Measurements from ENCODE around the gene LCE2C.
"Not testable (repeated sequence)": the region's sequence is repeated elsewhere in the genome, so short reads cannot be mapped to it uniquely, and the experiment has no call there.

The LCE2C gene, protein sequence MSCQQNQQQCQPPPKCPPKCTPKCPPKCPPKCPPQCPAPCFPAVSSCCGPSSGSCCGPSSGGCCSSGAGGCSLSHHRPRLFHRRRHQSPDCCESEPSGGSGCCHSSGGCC

DNA sequence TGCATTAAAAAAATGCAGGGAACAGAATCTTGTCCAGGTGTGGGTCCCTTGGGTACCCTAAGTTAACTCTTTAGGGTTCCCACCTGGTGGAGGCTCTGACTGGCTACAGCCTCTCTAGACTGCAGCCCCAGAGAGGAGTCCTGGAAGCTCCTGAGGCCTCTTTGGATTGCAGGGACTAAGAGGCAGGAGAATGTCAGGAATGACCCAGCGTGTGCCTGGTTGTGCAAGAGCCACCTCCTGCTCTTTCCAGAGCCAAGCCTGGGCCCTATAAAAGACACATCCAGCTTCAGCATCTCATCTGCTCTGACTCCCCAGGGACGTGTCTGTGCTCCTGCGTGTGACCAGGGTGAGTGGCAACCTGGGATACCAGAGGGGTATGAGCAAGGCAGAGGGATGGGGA is at the start of gene LCE2C:
LCE2C (plus strand) TSS at position 297 of the 400 bp plus-strand sequence. CDS start 737 bp downstream, outside the sequence.
- DNase-seq, result not testable (repeated sequence)

DNA sequence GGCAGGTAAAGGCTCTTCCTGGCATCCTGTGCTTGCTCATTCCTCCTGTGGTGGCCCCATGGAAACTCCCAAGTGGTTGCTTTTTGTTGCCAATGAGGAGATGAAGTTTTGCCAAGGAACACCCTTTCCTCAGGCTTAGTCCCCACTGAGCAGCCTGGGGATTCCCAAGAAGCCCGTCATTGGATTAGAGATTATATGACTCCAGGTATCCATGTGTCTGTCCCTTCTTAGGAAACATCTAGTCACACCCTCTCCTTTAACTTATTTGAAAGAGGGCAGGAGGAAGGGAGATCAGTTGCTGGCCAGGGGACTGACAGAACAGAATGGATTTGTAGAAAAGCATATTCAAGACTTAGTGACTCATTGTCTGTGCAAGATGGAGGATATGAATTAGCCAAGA is 48.3 kb upstream of the LCE2C start:
- DNase-seq, result no peak

DNA sequence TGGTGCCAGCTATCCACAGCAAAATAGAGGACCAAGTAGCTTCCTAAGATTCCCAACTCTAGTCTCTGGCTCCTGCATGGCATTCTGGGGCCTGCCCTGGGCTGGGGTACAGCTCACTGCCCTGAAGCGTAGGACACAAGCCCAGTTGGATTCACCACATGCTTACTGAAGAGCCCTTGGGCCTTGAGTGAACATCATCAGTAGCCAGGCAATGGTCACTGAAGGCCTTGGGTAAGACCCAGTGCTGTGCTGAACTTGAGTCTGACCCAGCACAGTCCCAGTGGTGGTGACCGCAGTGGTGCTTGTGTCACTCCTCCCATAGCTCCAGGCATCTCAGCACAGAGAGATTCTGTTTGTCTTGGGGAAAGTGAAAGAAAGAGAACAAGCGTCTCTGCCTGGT is 44.5 kb upstream of the LCE2C start:
- DNase-seq, result no peak

DNA sequence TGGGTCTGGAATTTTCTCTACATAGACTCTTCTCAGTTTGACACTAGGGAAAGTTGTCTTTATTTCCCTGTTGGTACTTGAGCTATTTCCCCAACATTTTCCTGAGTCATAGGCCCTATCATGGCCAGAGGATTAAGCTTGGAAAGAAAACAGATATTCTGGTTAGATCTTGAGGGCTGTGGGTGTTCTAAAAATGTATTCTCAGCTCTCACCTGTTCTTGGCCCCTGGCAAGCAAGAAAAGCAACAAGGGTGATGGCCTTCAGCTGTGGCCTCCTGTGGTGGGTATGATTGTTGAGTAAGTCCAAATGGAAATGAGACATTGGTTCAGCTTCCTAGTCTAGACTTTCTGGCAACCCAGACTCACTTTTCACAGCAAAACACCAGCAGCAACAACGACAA is 34.7 kb upstream of the LCE2C start:
- DNase-seq, result no peak

DNA sequence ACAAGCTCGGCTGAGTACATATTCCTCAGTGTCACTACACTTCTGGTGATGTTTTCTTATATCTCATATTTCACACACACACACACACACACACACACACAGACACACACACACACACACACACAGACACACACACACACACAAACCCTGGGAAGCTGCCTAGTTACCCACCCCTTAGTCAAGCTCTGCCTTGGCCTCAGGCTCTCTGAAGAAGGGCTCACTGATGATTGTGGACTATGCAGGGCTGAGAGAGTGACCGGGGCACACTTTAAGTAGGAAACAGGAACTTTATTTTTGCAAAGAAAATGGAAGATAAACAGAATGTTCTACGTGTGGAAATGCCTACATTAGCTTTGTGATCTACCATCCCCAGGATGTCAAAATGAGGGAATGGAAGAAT is 31.1 kb upstream of the LCE2C start:
- DNase-seq, result no peak

DNA sequence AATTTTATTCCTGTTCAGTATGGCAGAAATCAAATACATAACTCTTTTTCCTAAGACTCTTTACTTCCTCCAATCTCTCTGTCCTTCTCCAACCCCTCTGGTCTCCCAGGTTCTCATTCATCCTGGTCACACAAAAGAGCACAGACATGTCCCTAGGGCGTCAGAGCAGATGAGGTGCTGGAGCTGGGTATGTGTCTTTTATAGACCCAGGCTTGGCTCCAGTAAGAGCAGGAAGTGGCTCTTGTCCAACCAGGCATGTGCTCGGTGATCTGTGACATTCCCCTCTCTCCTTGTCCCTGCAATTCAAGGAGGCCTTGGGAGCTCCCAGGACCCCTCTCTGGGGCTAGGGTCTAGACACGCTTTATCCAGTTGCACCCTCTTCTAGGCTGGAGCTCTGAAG is 29.9 kb upstream of the LCE2C start:
- no peak for DNase-seq

DNA sequence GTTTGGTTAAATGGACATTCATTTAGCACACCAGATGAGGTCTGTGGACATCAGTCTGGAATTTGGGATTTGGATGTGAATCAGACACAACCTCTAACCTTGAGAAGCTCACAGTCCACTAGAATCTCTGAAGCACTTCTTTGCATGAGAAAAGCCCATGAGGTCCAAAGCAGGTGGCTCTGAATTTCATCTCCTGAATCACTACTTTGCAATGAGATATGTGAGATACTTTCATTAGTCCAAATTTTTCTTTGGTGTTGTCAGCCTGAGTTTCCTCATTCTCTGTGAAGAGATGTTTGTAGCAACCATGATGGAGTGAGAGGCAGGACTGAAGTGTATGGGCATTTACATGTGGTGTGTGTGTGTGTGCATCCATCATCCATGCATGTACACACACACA is 28.4 kb upstream of the LCE2C start:
- no peak for DNase-seq

DNA sequence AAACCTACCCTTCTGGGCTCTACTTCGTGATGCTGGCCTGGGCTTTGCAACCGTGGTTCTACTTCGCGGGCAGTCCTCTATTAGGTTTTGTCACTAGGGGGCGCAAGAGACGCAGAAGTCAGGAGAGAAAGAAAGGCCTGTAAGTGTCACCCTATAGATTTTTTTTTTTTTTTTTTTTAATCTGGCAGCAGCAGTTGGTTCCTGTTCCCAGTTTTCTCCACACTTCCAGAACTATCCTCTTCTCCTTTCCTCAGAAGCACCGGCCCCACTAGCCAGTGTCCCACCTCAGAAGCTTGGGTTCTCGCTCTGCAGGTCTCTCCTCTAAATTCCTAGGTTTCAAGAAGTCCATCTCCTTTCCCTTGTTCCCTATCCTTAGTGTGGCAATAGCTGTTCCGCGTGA is 21.0 kb upstream of the LCE2C start:
- peak in 2 of 6 experiments; percentile 2 to 9 for DNase-seq

DNA sequence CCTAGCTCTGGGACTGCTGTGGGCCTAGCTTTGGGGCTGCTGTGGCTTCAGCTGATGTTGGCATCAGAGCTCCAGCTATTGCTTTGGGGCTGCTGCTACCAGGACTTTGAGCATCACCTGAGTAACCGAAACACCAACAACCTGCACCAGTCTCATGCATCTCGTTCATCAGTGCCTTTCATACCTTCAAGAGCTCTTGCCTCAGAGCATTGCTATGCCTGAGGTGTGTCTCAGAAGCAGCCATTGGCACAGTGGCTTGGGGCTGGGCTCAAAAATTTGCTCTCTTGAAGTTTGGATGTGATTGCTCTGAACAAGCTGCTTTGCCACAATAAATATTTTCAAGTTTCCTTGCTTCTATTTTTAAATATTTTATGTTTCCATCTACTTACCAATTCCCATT is 18.6 kb upstream of the LCE2C start:
- DNase-seq, result no peak

DNA sequence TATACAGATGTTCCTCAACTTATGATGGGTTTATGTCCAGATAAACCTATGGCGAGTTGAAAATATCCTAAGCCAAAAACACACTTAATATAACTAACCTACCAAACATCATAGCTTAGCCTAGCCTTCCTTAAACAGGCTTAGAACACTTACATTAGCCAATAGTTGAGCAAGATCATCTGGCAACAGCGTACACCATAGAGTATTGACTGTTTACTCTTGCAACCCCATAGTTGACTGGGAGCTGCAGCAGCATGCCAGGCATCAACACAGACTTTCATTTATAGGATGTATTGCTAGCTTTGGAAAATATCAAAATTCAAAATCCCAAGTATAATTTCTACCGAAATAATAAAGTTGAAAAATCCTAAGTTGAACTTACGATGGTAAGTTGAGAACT is 17.4 kb upstream of the LCE2C start:
- no peak for DNase-seq

DNA sequence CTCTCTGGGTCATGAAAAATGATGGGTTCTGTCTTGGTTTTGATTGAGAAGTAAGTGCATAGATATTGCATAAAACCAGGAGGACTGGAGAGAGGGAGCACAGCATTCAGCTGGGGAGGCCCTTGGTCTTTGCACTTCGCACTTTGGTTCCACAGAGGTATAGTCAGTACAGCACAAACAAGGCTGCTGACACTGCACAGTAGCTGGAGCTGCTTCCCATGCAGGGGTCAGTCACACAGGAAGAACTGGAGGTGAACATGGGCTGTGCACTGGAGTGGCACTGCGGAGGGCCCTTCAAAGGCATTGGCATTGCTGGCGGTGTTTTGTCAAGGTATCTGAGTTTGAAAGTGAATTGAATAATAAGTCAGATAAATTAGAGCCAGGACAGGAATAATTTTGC is 16.4 kb upstream of the LCE2C start:
- DNase-seq, result no peak

DNA sequence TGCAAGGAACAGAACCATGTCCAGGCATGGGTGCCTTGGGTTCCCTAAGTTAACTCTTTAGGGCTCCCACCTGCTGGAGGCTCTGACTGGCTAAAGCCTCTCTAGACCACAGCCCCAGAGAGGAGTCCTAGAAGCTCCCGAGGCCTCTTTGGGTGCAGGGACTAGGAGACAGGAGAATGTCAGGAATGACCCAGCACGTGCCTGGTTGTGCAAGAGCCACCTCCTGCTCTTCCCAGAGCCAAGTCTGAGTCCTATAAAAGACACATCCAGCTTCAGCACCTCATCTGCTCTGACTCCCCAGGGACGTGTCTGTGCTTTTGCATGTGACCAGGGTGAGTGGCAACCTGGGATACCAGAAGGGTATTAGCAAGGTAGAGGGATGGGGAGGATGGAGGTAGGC is 12.0 kb upstream of the LCE2C start, which contains the start of gene LCE2D:
LCE2D (plus strand) TSS at position 283 of the 400 bp plus-strand sequence. CDS start 726 bp downstream, outside the sequence.
- no peak for DNase-seq

DNA sequence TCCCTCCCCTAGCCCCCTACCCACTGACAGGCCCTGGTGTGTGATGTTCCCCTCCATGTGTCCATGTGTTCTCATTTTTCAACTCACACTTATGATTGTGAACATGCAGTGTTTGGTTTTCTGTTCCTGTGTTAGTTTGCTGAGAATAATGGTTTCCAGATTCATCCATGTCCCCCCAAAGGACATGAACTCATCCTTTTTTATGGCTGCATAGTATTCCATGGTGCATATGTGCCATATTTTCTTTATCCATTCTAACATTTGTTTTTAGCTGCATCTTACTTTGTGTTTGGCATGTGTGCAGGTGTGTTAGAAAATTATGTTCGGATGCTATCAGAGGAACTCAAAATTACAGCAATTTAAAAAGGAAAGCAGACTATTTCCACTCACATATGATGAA is 8.9 kb upstream of the LCE2C start:
- not testable (repeated sequence) for DNase-seq

DNA sequence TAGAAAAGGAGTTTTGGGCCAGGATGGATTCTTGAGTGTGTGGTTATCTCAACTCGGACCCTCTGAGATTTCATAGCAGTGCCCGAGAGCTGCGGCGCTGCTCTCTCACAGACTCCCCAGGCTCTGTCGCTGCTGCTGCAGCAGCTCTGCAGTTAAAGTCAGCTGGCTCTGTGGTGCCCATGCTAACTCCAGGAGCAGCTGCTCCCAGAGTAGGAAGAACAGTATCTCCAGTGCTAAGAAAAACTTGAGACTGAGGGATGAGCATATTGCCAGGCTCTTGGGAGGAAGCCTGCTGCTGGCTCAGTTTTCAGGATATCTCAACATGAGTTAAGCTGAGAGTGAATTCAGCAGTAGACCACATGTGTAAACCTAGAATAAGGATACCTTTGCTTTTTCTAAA is 7.4 kb upstream of the LCE2C start:
- DNase-seq, result no peak

DNA sequence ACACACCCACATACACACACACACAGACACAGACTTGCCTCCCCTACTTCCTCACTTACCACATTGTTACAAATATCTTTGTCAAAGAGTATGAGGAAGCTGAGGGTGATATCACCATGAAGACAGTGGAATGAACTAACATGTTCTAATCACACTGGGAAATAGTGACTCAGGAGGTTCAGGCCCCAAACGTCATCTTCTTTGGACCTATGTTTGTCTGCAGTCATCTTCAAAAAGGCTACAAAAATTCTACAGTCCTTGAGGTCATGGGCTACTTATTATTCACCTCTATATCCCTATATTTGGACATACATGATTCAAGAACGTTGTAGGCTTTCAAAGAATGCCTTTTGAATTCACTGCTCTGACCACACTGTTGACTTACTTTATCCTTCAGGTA is 2.1 kb upstream of the LCE2C start:
- no peak for DNase-seq

DNA sequence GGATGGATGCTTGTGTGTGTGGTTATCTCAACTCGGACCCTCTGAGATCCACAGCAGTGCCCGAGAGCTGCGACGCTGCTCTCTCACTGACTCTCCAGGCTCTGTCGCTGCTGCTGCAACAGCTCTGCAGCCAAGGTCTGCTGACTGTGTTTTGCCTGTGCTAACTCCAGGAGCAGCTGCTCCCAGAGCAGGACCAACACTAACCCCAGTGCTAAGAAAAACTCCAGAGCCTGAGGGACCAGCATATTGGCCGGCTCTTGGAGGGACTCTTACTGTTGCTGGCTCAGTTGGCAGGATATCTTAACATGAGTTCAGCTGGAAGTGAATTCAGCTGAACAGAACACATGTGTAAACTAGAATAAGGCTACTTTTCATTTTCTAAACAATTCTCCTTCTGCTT is 4.4 kb downstream of the LCE2C start:
- DNase-seq, result no peak

DNA sequence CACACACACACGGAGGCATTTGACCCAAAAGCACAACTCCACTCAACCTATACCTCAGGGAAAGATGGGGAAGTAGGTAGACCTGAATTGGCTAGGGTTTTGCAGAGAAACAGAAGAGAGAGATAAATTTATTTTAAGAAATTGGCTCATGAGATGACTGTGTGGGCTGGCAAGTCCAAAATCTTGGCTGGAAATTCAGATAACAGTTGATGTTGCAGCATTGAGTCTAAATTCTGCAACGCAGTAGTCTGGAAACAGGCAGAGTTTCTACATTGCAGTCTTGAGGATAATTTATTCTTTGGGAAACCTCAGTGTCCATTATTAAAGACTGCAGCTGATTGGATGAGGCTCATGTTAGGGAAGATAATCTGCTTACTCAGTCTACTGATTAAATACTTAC is 6.5 kb downstream of the LCE2C start:
- DNase-seq, result no peak

DNA sequence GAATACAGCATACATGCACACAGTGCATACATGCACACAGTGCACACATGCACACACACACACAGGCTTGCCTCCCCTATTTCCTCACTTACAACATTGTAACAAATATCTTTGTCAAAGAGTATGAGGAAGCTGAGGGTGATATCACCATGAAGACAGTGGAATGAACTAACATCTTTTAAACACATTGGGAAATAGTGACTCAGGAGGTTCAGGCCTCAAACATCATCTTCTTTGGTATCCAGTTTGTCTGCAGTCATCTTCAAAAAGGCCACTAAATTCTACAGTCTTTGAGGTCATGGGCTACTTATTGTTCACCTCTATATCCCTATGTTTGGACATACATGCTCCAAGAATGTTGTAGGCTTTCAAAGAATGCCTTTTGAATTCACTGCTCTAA is 8.8 kb downstream of the LCE2C start:
- no peak for DNase-seq

DNA sequence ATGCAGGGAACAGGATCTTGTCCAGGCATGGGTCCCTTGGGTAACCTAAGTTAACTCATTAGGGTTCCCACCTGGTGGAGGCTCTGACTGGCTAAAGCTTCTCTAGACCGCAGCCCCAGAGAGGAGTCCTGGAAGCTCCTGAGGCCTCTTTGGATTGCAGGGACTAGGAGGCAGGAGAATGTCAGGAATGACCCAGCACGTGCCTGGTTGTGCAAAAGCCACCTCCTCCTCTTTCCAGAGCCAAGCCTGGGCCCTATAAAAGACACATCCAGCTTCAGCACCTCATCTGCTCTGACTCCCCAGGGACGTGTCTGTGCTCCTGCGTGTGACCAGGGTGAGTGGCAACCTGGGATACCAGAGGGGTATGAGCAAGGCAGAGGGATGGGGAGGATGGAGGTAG is 10.7 kb downstream of the LCE2C start, which contains the start of gene LCE2B:
LCE2B (plus strand) TSS at position 301 of the 400 bp plus-strand sequence. CDS start 721 bp downstream, outside the sequence.
- not testable (repeated sequence) for DNase-seq

DNA sequence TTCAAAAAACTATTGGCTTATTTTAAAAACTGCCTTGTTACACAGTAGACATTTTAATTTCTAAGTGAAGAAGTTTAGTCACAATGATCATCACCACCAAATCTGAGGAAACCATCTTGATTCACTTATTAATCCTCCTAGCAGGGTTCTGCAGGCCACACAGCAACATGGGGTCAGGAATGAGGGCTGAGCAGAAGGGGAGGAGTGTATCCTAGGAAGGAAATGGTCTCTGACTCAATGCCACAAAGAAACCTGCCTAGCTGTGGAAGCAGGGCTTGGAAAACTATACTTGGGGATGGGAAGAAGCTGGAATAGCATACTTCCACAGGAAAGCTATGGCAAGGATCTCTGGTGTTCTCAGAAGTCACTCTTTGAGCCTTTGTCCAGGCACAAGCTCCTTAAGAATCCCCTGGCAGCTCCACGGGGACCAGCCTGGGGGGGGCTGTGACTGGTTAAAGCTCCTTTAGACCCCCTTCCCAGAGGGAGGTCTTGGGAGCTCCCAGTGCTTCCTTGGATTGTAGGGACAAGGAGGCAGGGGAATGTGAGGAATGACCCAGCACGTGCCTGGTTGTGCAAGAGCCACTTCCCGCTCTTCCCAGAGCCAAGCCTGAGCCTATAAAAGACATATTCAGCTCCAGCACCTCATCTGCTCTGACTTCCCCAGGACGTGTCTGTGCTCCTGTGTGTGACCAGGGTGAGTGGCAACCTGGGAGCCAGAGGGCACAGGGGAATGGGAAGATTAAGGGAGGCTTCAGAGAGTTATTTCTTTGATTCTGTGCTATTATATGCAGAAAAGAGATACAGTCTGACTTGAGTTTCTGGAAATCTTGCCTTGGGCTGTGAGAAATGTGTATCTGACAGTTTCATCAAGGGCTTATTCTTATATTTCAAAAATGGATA is 22.9 kb downstream of the LCE2C start, which contains the start of gene LCE2A:
LCE2A (plus strand) TSS at position 645 of the 900 bp plus-strand sequence. CDS start 557 bp downstream, outside the sequence.
- no peak for DNase-seq

DNA sequence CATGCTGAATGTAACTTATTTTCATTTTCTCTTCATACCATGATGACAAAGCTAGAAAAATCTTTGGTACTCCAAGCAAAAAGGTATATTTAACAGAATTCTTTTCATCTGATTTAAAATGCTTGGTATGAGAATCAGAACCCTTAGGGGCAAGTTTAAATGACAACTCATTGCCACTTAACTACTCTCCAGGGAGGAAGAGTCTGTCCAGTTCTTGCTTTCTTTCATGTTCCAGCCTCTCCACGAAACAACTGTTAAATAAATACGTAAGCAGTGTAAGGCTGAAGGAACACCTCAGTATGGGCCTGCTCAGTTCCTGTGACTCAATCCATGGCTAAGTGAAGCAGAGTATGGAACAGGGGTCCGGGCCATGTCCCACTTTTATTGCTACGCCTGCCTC is 24.7 kb downstream of the LCE2C start:
- no peak for DNase-seq

DNA sequence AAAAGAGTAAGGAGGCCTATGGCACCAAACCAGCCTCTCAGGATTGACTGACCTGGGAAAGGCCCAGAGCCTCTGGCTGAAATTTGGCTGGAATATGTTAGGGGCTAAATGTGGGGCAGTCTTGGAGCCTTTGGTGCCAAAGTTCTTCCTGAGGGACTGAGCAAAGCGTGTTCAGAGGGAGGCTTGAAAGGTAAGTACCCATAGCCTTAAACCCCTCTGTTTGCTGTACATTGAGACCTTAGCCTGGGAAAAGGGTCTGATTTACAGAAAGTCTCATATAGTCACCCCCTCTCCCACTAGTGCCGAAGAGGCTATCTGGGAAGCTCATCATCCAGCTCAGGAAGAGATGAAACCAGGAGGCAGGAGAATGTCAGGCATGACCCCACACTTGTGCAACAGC is 32.8 kb downstream of the LCE2C start, which contains the start of gene LCE4A:
LCE4A (plus strand) TSS at position 301 of the 400 bp plus-strand sequence. CDS start 916 bp downstream, outside the sequence.
- no peak for DNase-seq

DNA sequence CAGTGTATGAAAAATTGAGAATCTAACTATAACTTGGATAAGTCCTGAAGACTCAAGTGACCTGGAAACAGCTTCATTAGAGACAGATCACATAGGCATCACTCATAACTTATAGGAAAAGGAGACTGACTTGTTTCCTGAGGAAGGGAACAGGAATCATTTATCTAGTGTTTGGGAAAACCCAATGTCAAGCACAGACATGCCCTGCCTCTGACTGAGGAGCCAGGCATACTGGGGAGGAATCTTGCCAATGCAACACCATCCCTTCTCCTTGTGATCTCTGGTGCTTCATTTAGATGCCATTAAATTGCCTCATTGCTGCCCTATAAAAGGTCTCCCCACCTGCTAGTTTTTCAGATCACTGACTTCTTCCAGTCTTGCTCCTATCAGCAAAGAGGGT is 43.2 kb downstream of the LCE2C start:
- no peak for DNase-seq

DNA sequence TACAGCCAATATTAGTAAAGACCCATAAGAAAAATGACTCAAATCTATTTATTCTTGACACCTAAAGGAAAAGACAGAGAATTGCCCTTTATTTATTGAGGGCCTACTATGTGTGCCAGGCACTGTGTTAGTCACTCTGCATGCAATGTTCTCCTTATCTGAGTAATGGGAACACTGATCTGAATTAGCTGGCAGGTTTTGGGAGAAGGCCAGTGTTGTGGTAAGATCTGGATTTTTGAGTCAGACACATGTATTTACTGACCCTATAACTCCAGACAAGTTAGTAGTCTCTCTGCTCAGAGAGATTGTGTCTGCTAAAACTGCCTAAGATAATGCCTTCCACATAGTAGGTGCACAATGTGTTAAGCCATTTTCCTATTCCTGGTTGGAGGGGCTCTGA is 50.2 kb downstream of the LCE2C start:
- DNase-seq, result no peak

Measured in stimulated activated naive CD4-positive, alpha-beta T cell (primary cell).